Transverse colon (tissue), 4 donors: ENCODE measurements around the gene CLDN19. TPM values are rescaled to one million over a fixed set of nuclear protein-coding genes. Genes with fewer than 3 reads are reported as not detected.

Experiments used
- DNase-seq: peaks from one replicate; pipeline ENCODE4 v3.0.0-alpha.2; 2019
- H3K27ac ChIP-seq, 4 donors: fragments of 200-600 bp; sonication (generic); 2 replicates each; pipeline ENCODE4 v1.5.1; 2016 to 2018; ENCODE audit warnings: inconsistent platforms in 4 of 4
- H3K27me3 ChIP-seq: fragments of 200-600 bp; sonication (generic); 2 replicates; pipeline ENCODE4 v1.5.1; 2017; ENCODE audit warnings: inconsistent platforms
- H3K36me3 ChIP-seq, 4 donors: fragments of 200-600 bp; sonication (generic); 2 replicates each; pipeline ENCODE4 v1.5.1; 2017 to 2019; ENCODE audit warnings: inconsistent platforms in 4 of 4
- H3K4me1 ChIP-seq, 4 donors: fragments of 200-600 bp; sonication (generic); 2 replicates each; pipeline ENCODE4 v1.5.1; 2017 to 2020; ENCODE audit warnings: inconsistent platforms in 4 of 4
- H3K4me3 ChIP-seq, 4 donors: fragments of 200-600 bp; sonication (generic); 1 replicate in 1 of 4; 2 replicates in 3 of 4; pipeline versions ENCODE4 v1.5.1 to v1.6.1; 2017 to 2019; ENCODE audit warnings: inconsistent platforms in 4 of 4
- H3K9me3 ChIP-seq, 2 donors: fragments of 200-600 bp; sonication (generic); 2 replicates each; pipeline ENCODE4 v1.5.1; 2017 to 2019; ENCODE audit warnings: inconsistent platforms in 2 of 2
- CTCF ChIP-seq, 5 experiments: fragments of 200-600 bp in 3 of 5; fragments of 450-650 bp in 2 of 5; sonication (generic) in 3 of 5; IDR thresholded peaks; 1 replicate in 2 of 5; 2 replicates in 3 of 5; pipeline ENCODE4 v1.5.1; 2016 to 2017; ENCODE audit warnings: antibody characterized with exemption in 5 of 5, inconsistent platforms in 3 of 5, mild to moderate bottlenecking in 2 of 5, moderate library complexity in 1 of 5
- EP300 ChIP-seq: sonication (generic); formaldehyde crosslinking; IDR thresholded peaks from one replicate; pipeline ENCODE4 v1.6.1; 2017; ENCODE audit warnings: antibody characterized with exemption, low read depth
- POLR2A ChIP-seq: fragments of 450-650 bp; IDR thresholded peaks from one replicate; pipeline ENCODE4 v1.6.1; 2016; ENCODE audit warnings: antibody characterized with exemption, mild to moderate bottlenecking, moderate library complexity
- POLR2AphosphoS5 ChIP-seq, 3 donors: sonication (generic); formaldehyde crosslinking; IDR thresholded peaks; one replicate each; pipeline ENCODE4 v1.6.1; 2016; ENCODE audit warnings: antibody characterized with exemption in 3 of 3
- WGBS, 2 donors: methylation state at CpG; one replicate each; pipeline ENCODE4 v1.1.5; 2018; ENCODE audit warnings: low coverage in 1 of 2; 5-methylcytosine and 5-hydroxymethylcytosine counted together
- in situ Hi-C, 4 donors: fragments of 200-750 bp; cut with MboI; loops; one replicate each; pipeline versions ENCODE4 v1.15.0 to v1.15.1; 2017; ENCODE audit warnings: low sequenced_read_pairs in 3 of 4, low pct_ligation_motif_present in 1 of 4, low pct_unique_long_range_greater_than_20kb in 1 of 4
- intact Hi-C: fragments of 100-400 bp; cut with DNase I; formaldehyde crosslinking; loops from one replicate; pipeline ENCODE4 v1.15.1; 2023; ENCODE audit warnings: low total_unique reads
- total RNA-seq, 4 donors: library from RNA; depleted of rRNA; stranded (reverse); fragments of >200 nt; gene quantifications; one replicate each; pipeline ENCODE4 v1.1.0, GENCODE V29; 2016

CLDN19 gene
- total RNA-seq, 4 donors from 2014 or later, result 0.27 TPM; not detected in 3

- H3K27ac ChIP-seq, result no peak overlapping the region
- WGBS, 2 donors, result 84 to 89% methylated on average over 5 to 9 of the region's 9 CpGs
- intact Hi-C loops, result loop anchor here (10.0 kb wide), 1 partner anchor 48 kb away; no protein-coding TSS in a partner anchor
These were observed 2.7 kb upstream of the CLDN19 start for GRCh38 chr1:42742617-42743316.

GRCh38 chr1:42742141-42742540 lies 2.1 kb upstream of the CLDN19 start:
- Histone ChIP-seq H3K9me3 (no peaks in the 10 kb centered on the region), H3K4me3 (no peak overlapping the region), H3K27ac (no peak overlapping the region), H3K27me3 (no peaks in the 10 kb centered on the region), H3K36me3 (no peaks in the 10 kb centered on the region), H3K4me1 (peaks cover 0 to 9% (median 0%) of the 10 kb centered on the region in 4 donors)
- WGBS, 2 donors, result 92% methylated on average over 2 to 8 of the region's 8 CpGs
- TF ChIP-seq CTCF (IDR thresholded peaks at IDR 0.05) (no peak), EP300 (no peak), POLR2A (no peak), POLR2AphosphoS5 (IDR thresholded peaks at IDR 0.05) (no peak)
- intact Hi-C loops, result loop anchor here (10.0 kb wide), 1 partner anchor 47 kb away; no protein-coding TSS in a partner anchor
- no peak for DNase-seq
- in situ Hi-C loops, result loop anchor here in 2 of 4 donors (10.0 to 25.0 kb wide), 3 partner anchors 167 to 605 kb away; partner anchors contain the start of gene FOXJ3 (in 1 of the 2)

More at GRCh38 chr1:42742617-42743316, 2.7 kb upstream of the CLDN19 start:
- no peak overlapping the region for H3K4me3 ChIP-seq
- H3K27me3 ChIP-seq, result no peaks in the 10 kb centered on the region
- H3K9me3 ChIP-seq, result no peaks in the 10 kb centered on the region
- peaks cover 0 to 8% (median 0%) of the 10 kb centered on the region in 4 donors for H3K4me1 ChIP-seq
- TF ChIP-seq CTCF (IDR thresholded peaks at IDR 0.05) (no peak), EP300 (no peak), POLR2A (no peak), POLR2AphosphoS5 (IDR thresholded peaks at IDR 0.05) (no peak)
- no peak for DNase-seq
- in situ Hi-C loops, result loop anchor here in 2 of 4 donors (10.0 to 25.0 kb wide), 3 partner anchors 168 to 605 kb away; partner anchors contain the start of gene FOXJ3 (in 1 of the 2)
- no peaks in the 10 kb centered on the region for H3K36me3 ChIP-seq

GRCh38 chr1:42741706-42742105 lies 1.7 kb upstream of the CLDN19 start:
- TF ChIP-seq CTCF (IDR thresholded peaks at IDR 0.05) (no peak), EP300 (no peak), POLR2A (no peak), POLR2AphosphoS5 (IDR thresholded peaks at IDR 0.05) (no peak)
- 100% methylated on average over 2 of the region's 4 CpGs; no CpG with 5 or more reads in 1 of the 2 donors for WGBS, 2 donors
- no peaks in the 10 kb centered on the region for H3K9me3 ChIP-seq
- in situ Hi-C loops, result loop anchor here in 2 of 4 donors (10.0 to 25.0 kb wide), 3 partner anchors 167 to 604 kb away; partner anchors contain the start of gene FOXJ3 (in 1 of the 2)
- H3K36me3 ChIP-seq, result no peaks in the 10 kb centered on the region
- no peaks in the 10 kb centered on the region for H3K27me3 ChIP-seq
- intact Hi-C loops, result loop anchor here (10.0 kb wide), 1 partner anchor 47 kb away; no protein-coding TSS in a partner anchor
- no peak overlapping the region for H3K27ac ChIP-seq
- H3K4me3 ChIP-seq, result no peak overlapping the region
- no peak for DNase-seq
- peaks cover 0 to 14% (median under 1%) of the 10 kb centered on the region in 4 donors for H3K4me1 ChIP-seq

- H3K27ac ChIP-seq, result no peak overlapping the region
- no peak overlapping the region for H3K4me3 ChIP-seq
- peaks cover 0 to 21% (median 3%) of the 10 kb centered on the region in 4 donors for H3K4me1 ChIP-seq
- no peaks in the 10 kb centered on the region for H3K9me3 ChIP-seq
- DNase-seq, result no peak
- TF ChIP-seq CTCF (IDR thresholded peaks at IDR 0.05) (no peak), EP300 (no peak), POLR2AphosphoS5 (IDR thresholded peaks at IDR 0.05) (no peak), POLR2A (no peak)
- intact Hi-C loops (loop anchor here (10.0 kb wide), 1 partner anchor 46 kb away; no protein-coding TSS in a partner anchor), in situ Hi-C loops (loop anchor here in 2 of 4 donors (10.0 to 25.0 kb wide), 3 partner anchors 166 to 604 kb away; partner anchors contain the start of gene FOXJ3 (in 1 of the 2))
- no peaks in the 10 kb centered on the region for H3K36me3 ChIP-seq
- WGBS, 2 donors, result 77 to 86% methylated on average over 5 to 19 of the region's 19 CpGs
- H3K27me3 ChIP-seq, result no peaks in the 10 kb centered on the region
These were observed 980 bp upstream of the CLDN19 start for GRCh38 chr1:42740851-42741580.
